Ammon's horn (tissue), 1 donor: ENCODE measurements around the gene DPPA2.

ENCODE experiments used
- DNase-seq: peaks from one replicate; pipeline ENCODE4 v3.0.0-alpha.2; 2016; ENCODE audit warnings: low spot score

Gene DPPA2

GRCh38 chr3:109325109-109325508 lies 8.8 kb upstream of the DPPA2 start:
- DNase-seq: no peak

- DNase-seq: no peak
Observed at GRCh38 chr3:109313061-109313460, 3.3 kb downstream of the DPPA2 start.

GRCh38 chr3:109297496-109297895 lies 18.8 kb downstream of the DPPA2 start:
- no peak for DNase-seq

- DNase-seq: no peak
Observed at GRCh38 chr3:109284071-109284470, 32.2 kb downstream of the DPPA2 start.

GRCh38 chr3:109278546-109278945 lies 37.8 kb downstream of the DPPA2 start:
- no peak for DNase-seq

GRCh38 chr3:109278141-109278540 lies 38.2 kb downstream of the DPPA2 start:
- DNase-seq: no peak

- DNase-seq: peak; percentile 52
Observed at GRCh38 chr3:109275702-109276293, 40.5 kb downstream of the DPPA2 start.

- no peak for DNase-seq
Observed at GRCh38 chr3:109270779-109271178, 45.5 kb downstream of the DPPA2 start.

- DNase-seq: no peak
Observed at GRCh38 chr3:109269577-109270275, 46.6 kb downstream of the DPPA2 start.

- DNase-seq: no peak
Observed at GRCh38 chr3:109268181-109268580, 48.1 kb downstream of the DPPA2 start.

GRCh38 chr3:109265295-109265694 lies 51.0 kb downstream of the DPPA2 start:
- no peak for DNase-seq

- no peak for DNase-seq
Observed at GRCh38 chr3:109257269-109257668, 59.0 kb downstream of the DPPA2 start.

GRCh38 chr3:109254770-109255169 lies 61.5 kb downstream of the DPPA2 start:
- no peak for DNase-seq

- DNase-seq: no peak
Observed at GRCh38 chr3:109252641-109253040, 63.7 kb downstream of the DPPA2 start.
